HG03175 (cell line): Measurements from ENCODE around the gene DYRK1A.

Experiments
- ATAC-seq: cut with Tn5 transposase; IDR thresholded peaks from one replicate; pipeline ENCODE4 v1.9.1; 2021; ENCODE audit warnings: mild to moderate bottlenecking, moderate library complexity; ENCODE audit not compliant: unreplicated experiment

Gene DYRK1A

DNA sequence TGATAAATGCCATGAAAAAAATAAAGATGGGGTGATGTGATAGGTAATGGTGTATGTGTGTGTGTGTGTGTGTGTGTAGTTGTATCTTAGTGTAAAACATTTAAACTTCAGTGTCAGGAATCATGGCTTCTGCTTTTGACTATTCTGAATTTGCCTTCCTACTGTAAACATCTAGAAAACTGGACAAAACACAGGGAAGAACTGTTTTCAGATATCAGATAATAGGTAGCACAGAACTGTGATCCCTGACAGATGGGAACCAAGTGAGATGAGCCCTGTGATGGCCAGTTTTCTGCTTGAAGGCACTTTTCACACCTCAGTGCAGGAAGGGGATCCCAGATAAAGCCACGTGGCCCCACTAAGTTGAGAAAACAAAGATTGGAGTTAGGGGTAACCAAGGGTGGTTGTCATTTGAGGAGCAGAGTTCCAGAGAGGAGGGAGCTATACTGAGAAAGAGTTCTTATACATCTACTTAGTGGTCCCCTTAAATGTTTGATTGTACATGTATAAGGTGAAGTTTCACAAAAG lies 17.3 kb downstream of the DYRK1A start:
- ATAC-seq = no peak

DNA sequence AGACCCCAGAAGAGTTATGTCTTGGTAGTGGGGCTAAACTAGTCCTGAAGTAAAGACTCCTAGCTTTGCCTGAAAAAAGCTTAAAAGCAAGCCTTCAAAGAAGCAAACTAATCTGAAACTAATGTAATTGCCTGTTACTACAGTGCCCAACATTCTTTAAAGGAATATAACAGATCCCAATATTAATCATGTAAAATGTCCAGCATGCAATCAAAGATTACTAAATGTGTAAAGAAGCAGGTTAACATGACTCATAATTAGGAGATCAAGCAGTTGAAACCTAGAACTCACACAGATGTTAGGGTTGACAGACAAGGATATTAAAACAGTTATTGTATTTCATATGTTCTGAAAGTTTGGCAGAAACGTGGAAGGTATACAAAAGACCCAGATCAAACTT lies 17.8 kb downstream of the DYRK1A start:
- ATAC-seq = no peak

DNA sequence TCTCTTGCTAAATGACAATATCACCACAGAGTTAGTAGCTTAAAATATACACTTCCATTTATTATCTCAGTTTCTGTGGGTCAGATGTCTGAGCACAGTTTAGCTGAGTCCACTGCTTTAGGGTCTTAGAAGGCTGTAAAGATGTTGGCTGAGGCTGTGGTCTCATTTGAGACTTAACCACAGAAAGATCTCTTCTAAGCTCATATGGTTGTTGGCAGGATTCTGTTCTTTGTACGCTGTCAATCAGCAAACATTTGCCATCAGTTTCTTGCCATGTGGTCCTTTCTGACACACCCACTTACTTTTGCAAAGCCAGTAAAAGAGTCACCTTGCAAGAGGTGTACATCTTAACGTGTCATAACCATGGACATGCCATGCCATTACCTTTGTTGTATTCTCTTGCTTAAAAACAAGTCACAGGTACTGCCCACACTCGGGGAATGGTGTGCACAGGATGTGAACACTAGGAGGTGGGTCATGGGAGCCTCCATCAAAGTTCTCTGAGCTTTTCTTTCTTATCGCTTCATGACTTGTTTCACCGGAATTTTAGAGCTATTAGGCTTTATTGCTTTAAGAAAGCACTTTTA lies 18.7 kb downstream of the DYRK1A start:
- no peak for ATAC-seq

DNA sequence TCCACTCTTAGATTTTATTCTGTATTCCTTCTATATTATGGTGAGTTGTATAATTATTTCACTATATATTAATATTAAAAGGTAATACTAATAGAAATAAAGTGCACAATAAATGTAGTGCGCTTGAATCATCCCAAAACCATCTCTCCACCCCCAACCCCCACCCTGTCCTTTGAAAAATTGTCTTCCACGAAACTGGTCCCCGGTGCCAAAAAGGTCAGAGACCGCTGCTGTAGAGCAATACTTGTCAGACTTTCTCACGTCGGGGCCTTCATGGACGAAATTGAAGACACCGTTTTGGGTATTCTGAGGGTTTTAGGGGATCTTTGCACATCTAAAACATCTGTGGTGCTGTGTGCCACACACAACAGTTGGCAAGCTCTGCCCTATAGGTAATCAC lies 19.6 kb downstream of the DYRK1A start:
- no peak for ATAC-seq

DNA sequence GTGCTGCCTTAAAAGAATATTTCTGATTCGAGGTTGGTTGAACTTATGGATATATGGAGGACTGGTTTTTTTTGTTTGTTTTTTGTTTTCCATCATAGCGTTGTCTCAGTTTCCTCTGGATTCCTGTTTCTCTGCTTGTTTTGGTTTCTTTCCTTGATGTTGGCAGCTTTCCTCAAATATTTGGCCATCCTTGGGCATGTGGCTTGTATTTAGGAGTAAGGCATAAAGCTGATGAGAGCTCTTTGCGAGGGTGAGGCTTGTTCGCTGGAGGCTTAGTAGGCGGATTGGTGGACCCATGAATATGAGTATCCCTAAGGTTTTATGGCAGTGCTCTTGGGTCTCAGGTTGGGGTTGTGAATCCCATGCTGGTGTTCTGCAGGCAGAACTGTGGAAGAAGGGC lies 22.9 kb downstream of the DYRK1A start:
- ATAC-seq = no peak

DNA sequence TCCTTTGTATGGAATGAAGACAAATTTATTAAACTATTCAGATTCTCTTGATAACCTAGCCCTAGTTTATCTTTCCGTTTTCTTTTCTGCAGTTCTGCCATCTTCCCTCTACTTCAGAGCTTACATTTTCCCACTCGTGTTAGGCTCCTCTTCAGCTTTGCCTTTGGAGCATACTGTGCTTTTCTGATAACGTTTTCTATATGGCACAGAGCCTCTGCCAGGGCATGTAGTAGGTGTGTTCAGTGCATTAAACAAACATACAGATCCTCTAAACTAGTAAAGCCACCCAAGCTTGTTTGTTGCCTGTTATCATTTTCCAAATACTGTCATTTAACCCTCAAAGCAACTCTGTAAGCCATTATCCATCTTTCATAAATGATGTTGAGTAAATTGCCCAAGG lies 25.1 kb downstream of the DYRK1A start:
- ATAC-seq = no peak

DNA sequence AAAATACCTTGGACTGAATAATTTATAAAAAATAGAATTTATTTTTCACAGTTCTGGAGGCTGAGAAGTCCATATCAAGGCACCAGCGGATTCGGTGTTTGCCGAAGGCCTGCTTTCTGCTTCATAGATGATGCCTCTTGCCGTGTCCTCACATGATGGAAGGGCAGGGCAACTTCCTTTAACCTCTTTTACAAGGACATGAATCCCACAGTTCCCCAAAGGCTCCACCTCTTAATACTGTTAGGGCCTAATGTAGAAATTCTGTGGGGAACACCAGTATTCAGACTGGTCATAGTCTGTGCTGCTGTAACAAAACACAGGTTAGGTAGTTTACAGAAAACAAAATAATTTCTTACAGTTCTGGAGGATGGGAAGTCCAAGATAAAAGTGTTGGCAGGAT lies 25.9 kb downstream of the DYRK1A start:
- no peak for ATAC-seq

DNA sequence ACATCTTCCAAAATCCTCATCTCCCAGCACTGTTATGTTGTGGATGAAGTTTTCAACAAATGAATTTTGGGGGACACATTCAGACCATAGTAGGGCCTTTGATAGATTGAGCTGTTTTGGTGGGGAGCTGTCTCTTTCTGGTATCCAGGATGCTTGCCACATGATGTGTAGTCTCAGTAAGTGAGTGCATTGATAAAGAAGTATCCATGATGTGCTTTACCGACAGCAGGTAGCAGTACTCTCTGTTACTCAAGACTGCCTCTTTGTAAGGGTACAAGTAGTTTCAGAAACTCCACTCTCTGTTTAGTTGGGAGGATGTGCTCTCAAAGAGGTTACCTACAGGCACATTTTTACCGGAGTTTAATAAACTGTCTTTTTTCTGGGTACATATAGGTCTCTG lies 26.5 kb downstream of the DYRK1A start:
- no peak for ATAC-seq

DNA sequence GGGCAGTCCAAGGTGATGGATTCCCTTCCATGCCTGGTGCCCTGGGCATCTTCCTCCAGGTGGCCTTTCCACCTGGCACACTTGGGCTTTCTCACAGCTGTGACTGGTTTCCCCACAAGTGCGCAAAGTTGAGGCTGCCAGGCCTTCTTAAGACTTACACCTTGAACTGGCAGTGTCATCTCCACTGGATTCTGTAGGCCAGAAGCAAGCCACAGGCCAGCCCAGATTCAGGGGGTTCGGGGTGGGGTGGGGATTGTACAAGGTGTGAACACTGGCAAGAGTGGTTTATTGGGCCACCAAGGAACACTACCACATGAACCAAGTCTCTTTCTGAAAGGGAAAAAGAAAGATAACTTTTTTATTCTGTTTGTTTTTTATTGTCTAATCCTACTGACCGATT lies 27.2 kb downstream of the DYRK1A start:
- ATAC-seq = no peak

DNA sequence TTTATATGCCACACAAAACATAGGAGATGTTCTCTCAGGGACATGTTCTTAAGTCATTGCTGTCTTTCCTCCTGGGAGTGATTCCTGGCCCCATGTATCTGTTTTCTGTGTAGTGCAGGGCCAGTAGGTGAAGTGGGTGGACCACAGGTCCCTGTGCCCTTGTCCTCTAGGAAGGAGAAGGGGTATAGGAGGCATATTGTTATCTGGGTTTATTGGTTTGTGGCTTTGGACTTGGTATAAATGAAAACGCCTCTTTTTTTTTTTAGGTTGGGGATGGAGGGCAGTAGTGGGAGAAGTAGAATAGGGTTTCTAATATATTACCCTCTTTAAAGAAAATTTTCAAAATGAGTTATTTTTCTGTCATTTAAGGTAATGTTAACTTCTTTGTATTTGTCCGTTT lies 29.4 kb downstream of the DYRK1A start:
- no peak for ATAC-seq

DNA sequence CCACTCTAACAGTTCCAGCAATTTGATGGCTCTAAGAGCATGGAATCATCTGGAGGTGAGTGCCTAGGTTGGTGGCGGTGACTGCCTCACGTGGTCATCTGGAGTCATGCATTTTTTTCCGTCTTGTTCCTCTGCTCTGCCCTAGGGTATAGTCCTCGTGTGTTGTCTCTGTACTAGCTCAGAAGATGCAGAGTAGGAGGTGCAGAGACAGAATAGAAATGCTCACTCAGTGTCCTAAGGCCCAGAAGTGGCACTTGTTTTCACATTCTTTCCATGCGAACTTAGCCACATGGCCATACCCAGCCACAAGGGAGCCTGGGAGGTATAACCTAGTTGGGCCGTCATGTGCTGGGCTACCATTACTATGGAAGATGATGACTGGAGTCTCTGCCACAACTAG lies 30.3 kb downstream of the DYRK1A start:
- ATAC-seq = no peak

DNA sequence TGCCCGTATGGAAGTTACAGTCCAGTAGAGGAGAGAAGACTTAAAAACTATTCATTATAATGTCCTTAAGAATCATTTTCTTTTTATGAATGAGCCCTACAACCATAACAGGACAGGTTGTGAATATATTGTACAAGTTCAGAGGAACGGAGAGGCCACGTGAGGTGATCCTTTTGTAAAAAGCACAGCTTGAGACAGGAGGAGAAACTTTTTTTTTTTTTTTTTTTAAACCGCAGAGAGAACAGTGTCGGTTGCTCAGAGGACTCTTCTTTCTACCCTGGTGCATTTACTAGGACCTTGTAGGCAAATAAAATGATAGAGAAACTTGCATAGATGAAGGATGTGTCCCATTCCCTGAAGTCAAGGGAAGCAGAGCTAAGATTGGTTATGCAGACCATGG lies 32.1 kb downstream of the DYRK1A start:
- ATAC-seq = no peak

DNA sequence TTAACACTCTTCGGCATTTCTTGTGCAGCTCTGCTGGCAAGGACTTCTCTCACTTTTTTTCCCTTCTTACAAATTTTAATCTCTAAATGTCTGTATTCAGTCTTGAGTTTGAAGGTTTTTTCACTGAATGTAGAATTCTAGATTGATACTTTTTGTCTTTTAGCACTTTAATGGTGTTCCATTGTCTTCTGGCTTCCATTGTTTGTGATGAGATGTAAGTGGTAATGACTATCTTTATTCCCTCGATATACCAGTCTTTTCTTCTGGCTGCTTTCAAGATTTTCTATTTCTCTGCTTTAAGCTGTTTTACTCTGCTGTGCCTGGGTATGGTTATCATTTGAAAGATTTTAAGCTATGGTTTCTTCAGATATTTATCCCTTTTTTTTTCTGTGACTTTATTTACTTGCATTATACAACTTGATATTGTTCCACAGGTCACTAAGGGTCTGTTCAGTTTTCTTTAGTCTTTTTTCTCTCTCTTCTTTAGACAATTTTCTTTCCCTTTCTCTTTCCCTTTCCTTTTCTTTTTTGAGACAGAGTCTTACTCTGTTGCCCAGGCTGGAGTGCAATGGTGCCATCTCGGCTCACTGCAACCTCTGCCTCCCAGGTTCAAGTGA lies 35.8 kb downstream of the DYRK1A start:
- no peak for ATAC-seq

DNA sequence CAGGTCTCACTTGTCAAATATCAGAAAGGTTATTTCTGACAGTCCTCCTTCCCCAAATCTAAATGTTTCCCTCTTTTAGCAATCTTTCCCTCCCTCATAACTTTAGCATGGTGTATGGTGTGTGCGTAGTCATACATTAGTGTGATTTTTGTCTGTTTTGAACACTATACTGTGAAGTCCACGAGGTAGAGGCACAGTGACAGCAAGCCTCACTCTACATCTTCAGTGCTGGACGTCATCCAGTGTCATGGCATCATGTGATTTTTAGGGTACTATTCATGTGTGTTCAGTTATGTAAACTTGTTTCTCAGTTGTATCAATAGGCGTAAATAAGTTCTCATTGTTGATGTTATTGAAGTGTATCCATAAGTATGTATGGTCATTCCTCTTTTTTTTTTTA lies 39.1 kb downstream of the DYRK1A start:
- ATAC-seq = no peak

DNA sequence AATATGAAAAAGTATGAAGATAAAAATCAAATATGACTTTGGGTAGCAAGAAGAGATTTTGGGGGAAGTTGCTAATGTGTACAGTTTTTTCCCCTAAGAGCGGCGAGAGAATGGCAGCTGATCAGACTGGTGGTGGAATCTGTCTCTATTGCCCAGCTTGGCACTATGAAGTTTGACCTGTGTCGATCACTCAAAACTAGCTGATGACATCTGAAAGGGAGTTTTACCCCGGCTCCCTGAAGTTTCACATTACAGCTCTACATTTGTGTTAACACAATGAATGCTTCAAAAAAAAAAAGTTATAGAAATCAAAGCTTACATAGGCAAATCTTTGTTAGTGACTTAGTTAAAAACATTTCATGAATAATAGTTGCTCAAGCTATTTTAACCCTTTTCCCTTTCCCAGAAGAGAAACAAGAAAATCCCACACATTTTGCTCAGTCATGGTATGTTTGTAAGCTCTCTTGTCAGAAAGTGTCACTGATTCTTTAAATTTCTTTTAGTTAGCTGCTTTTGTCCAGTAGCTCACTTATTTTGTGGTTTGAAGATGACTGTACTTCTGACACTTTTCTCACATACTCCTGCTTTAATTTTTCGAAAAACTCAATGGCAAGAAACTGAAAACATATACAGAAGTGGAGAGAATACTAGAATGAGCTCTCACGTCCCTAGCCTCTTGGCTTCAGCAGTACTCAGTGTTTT lies 41.3 kb downstream of the DYRK1A start:
- no peak for ATAC-seq

DNA sequence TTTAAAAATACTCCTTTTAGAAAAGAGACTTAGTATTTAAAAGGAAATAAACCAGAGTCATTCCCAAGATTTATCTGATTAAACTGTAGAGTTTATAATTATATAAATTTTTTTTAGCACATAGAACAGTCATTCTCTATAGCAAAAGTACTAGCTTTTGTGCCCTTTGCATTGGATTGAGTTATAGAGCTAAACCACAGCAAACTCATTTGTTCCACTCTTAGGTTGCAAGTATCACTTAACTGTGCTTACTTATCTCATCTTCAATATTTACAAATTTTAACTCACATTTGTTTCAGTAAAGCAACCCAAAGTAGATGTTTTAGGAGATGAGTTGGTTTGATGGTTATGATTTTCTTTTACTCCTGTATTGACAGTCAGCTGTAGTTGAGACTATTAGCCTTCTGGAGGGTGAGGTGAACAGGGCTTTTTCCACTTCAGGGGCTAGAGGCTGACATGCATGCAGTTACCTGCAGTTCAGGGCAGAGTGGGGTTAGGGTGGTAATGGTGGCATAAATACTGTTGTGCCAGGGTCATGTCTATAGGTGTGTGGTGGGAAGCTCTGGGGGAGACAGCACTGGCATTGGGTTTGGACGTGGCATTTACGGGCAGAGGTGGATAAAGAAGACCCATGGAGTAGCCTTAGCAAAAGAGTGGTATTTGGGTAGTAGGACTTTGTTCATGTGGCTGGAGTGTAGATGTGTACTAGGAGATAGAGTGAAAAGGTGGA lies 42.1 kb downstream of the DYRK1A start:
- no peak for ATAC-seq

DNA sequence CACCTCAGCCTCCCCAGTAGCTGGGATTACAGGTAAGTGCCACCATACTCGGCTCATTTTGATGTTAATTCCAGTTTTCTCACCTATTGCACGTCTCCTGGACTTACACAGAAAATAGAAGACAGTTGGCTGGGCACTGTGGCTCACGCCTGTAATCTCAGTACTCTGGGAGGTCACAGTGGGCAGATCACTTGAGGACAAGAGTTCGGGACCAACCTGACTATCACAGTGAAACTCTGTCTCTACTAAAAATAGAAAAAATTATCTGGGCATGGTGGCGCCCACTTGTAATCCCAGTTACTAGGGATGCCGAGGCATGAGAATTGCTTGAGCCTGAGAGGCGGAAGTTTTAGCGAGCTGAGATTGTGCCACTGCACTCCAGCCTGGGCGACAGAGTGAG lies 44.1 kb downstream of the DYRK1A start:
- no peak for ATAC-seq

DNA sequence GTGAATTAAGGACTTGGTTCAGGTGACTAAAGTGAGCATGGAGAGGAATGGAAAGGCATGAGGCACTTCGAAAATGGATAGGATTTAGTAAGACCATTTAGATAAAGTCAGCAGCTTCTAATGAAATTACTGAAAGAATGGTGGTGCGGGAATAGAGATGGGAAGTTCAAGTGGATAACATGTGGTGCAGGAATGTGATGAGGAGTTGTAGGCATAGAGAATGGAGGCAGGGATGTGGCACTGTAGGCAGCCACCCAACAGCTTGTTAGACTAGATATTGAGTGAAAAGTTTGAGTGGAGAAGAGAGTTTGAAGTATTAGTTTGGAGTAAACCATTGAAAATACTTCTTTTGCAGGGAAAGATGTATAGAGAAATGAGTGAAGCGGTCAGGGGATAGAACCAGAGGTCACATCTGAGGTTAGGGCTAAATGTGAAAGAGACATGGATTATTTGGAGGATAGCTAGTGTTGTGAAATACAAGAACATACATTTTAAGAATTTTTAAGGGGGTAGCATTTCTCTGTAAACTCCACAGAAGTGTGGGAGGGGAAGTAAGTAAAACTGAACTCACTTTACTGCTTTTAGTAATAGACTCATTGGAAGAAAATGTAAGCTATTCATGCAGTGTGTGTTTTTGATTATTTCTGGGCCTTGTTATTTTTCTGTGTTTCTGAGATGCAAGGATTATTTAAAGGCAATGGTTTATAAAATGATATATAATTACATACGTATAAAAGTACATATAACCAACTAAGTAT lies 46.2 kb downstream of the DYRK1A start:
- no peak for ATAC-seq

DNA sequence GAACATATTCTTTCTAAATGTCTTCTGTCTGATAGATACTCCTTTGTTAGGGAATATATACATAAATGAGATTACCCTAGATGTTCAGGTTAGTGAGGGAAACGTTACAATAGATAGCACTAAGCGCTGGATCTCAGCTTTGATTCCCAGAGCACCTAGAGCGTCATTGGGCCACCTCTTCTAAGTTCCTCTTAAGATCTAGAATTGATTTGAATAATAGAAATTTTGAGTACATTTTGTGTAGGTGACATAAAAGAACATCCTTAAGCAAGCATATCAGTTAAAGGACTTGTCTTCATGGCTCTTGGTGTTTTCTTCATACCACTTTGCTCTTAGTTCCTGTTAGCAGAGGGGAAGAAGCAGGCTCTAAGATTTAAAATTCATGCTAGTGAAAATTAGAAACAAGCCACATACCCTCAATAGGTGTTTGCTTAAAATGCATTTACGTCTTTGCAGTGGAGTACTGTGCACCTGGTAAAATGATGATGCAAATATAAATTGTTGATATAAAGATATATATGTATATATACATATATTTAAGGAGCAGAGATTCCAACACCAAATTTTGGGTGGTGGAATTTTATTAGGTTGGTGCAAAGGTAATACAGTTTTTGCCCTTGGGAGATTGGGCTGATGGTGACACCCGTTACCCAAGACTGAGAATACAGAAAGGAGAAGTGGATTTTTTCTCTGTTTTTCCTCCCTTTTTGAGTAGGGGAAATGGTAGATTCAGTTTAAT lies 47.1 kb downstream of the DYRK1A start:
- no peak for ATAC-seq
